GM23338 (cell line): ENCODE results near the gene CEACAM16.

Experiments used
- CREB1 ChIP-seq: fragments of 250-450 bp; sonication (Bioruptor Pico); IDR thresholded peaks from 2 replicates; pipeline ENCODE4 v1.5.0; 2020; ENCODE audit warnings: low read depth, mild to moderate bottlenecking, moderate library complexity
- CTCF ChIP-seq, 2 experiments: fragments of 200-600 bp in 1 of 2; sonication (generic) in 1 of 2; conservative IDR thresholded peaks; 2 replicates each; pipeline versions ENCODE4 v1.5.1 to v1.6.1; 2016 to 2017; ENCODE audit warnings: antibody characterized with exemption in 2 of 2, low read depth in 2 of 2, mild to moderate bottlenecking in 2 of 2, moderate library complexity in 1 of 2
- EZH2 ChIP-seq: fragments of 200-600 bp; sonication (generic); IDR thresholded peaks from one replicate; pipeline ENCODE4 v1.8.0; 2017; ENCODE audit warnings: antibody characterized with exemption, mild to moderate bottlenecking, low read depth; ENCODE audit not compliant: unreplicated experiment
- EZH2phosphoT487 ChIP-seq: fragments of 200-600 bp; sonication (generic); IDR thresholded peaks from one replicate; pipeline ENCODE4 v1.8.1; 2018; ENCODE audit warnings: antibody characterized with exemption; ENCODE audit not compliant: unreplicated experiment
- POLR2AphosphoS5 ChIP-seq: IDR thresholded peaks from 2 replicates; pipeline ENCODE4 v1.6.1; 2016; ENCODE audit warnings: antibody characterized with exemption, low read depth
- REST ChIP-seq: IDR thresholded peaks from one replicate; pipeline ENCODE4 v1.6.1; 2018; ENCODE audit warnings: antibody characterized with exemption; ENCODE audit not compliant: unreplicated experiment
- STAT1 ChIP-seq: IDR thresholded peaks from one replicate; pipeline ENCODE4 v1.6.1; 2016; ENCODE audit warnings: antibody characterized with exemption; ENCODE audit not compliant: unreplicated experiment

GRCh38 chr19:44704982-44705381 is 6.0 kb downstream of the CEACAM16 start:
- TF ChIP-seq REST (no peak), CTCF (conservative IDR thresholded peaks at IDR 0.05; ENCODE audit: low read depth in 2 of 2) (no peak), EZH2phosphoT487 (no peak), CREB1 (no peak), EZH2 (no peak), POLR2AphosphoS5 (no peak), STAT1 (no peak)
